Measurements from ENCODE around the gene ETV5. TPM values are rescaled to one million over a fixed set of nuclear protein-coding genes. Genes with fewer than 3 reads are reported as not detected.

ETV5 gene
- total RNA-seq, 1 donor from 2014 or later: 22.9 TPM

- DNase-seq (ENCODE audit: low spot score): no peak
- Mint-ChIP-seq H3K36me3 (ENCODE audit: low read depth) (no peaks in the 10 kb centered on the region), H3K4me1 (ENCODE audit: low read depth) (peaks cover 3% of the 10 kb centered on the region), H3K27me3 (ENCODE audit: low read depth) (peaks cover 9% of the 10 kb centered on the region), H3K9me3 (ENCODE audit: low read depth) (no peaks in the 10 kb centered on the region), H3K27ac (ENCODE audit: unreplicated experiment) (no peak overlapping the region), H3K4me3 (ENCODE audit: unreplicated experiment) (no peak overlapping the region)
- no peak for TF ChIP-seq CTCF (IDR thresholded peaks at IDR 0.05)
Measured at GRCh38 chr3:186141790-186142189, 32.9 kb upstream of the ETV5 start.

- H3K9me3 Mint-ChIP-seq (ENCODE audit: low read depth): no peaks in the 10 kb centered on the region
- no peak for DNase-seq (ENCODE audit: low spot score)
- no peak overlapping the region for H3K4me3 Mint-ChIP-seq (ENCODE audit: unreplicated experiment)
- TF ChIP-seq CTCF (IDR thresholded peaks at IDR 0.05): no peak
- H3K27me3 Mint-ChIP-seq (ENCODE audit: low read depth): peaks cover 7% of the 10 kb centered on the region
- H3K27ac Mint-ChIP-seq (ENCODE audit: unreplicated experiment): no peak overlapping the region
- peaks cover 1% of the 10 kb centered on the region for H3K36me3 Mint-ChIP-seq (ENCODE audit: low read depth)
- H3K4me1 Mint-ChIP-seq (ENCODE audit: low read depth): peaks cover 8% of the 10 kb centered on the region
Measured at GRCh38 chr3:186138272-186138981, 29.5 kb upstream of the ETV5 start.

GRCh38 chr3:186137051-186137685 lies 28.3 kb upstream of the ETV5 start:
- no peak for DNase-seq (ENCODE audit: low spot score)
- Mint-ChIP-seq H3K4me3 (ENCODE audit: unreplicated experiment) (no peak overlapping the region), H3K27ac (ENCODE audit: unreplicated experiment) (no peak overlapping the region), H3K9me3 (ENCODE audit: low read depth) (no peaks in the 10 kb centered on the region), H3K27me3 (ENCODE audit: low read depth) (peaks cover 3% of the 10 kb centered on the region), H3K4me1 (ENCODE audit: low read depth) (peaks cover 5% of the 10 kb centered on the region), H3K36me3 (ENCODE audit: low read depth) (peaks cover 1% of the 10 kb centered on the region)
- no peak for TF ChIP-seq CTCF (IDR thresholded peaks at IDR 0.05)

- Mint-ChIP-seq H3K4me1 (ENCODE audit: low read depth) (peaks cover 5% of the 10 kb centered on the region), H3K4me3 (ENCODE audit: unreplicated experiment) (no peak overlapping the region), H3K27ac (ENCODE audit: unreplicated experiment) (no peak overlapping the region), H3K9me3 (ENCODE audit: low read depth) (no peaks in the 10 kb centered on the region), H3K27me3 (ENCODE audit: low read depth) (peaks cover 6% of the 10 kb centered on the region), H3K36me3 (ENCODE audit: low read depth) (peaks cover 1% of the 10 kb centered on the region)
- DNase-seq (ENCODE audit: low spot score): no peak
- no peak for TF ChIP-seq CTCF (IDR thresholded peaks at IDR 0.05)
Measured at GRCh38 chr3:186133980-186134379, 25.1 kb upstream of the ETV5 start.

- Mint-ChIP-seq H3K9me3 (ENCODE audit: low read depth) (no peaks in the 10 kb centered on the region), H3K27me3 (ENCODE audit: low read depth) (peaks cover 8% of the 10 kb centered on the region), H3K4me3 (ENCODE audit: unreplicated experiment) (no peak overlapping the region), H3K27ac (ENCODE audit: unreplicated experiment) (no peak overlapping the region), H3K36me3 (ENCODE audit: low read depth) (peaks cover 1% of the 10 kb centered on the region), H3K4me1 (ENCODE audit: low read depth) (peaks cover 5% of the 10 kb centered on the region)
- DNase-seq (ENCODE audit: low spot score): no peak
- no peak for TF ChIP-seq CTCF (IDR thresholded peaks at IDR 0.05)
Measured at GRCh38 chr3:186132487-186132886, 23.6 kb upstream of the ETV5 start.

All from chondrocyte (in vitro differentiated cells).